Body of pancreas (tissue), 4 donors: ENCODE measurements around the gene GTF2F2.

ENCODE experiments used
- CTCF ChIP-seq, 7 experiments: fragments of 450-650 bp in 4 of 7; fragments of 200-600 bp in 3 of 7; sonication (generic) in 3 of 7; IDR thresholded peaks; one replicate each; pipeline ENCODE4 v1.5.1; 2016 to 2019; ENCODE audit warnings: antibody characterized with exemption in 7 of 7
- POLR2A ChIP-seq, 3 donors: fragments of 450-650 bp; IDR thresholded peaks; one replicate each; pipeline ENCODE4 v1.6.1; 2016; ENCODE audit warnings: antibody characterized with exemption in 3 of 3, mild to moderate bottlenecking in 2 of 3

GRCh38 chr13:45305079-45305478, 184.8 kb downstream of the GTF2F2 start:
- TF ChIP-seq CTCF (IDR thresholded peaks at IDR 0.05) (no peak), POLR2A (IDR thresholded peaks at IDR 0.05) (no peak)
